Spleen (tissue), 11 donors: ENCODE measurements around the gene PAIP2B. TPM values are rescaled to one million over a fixed set of nuclear protein-coding genes. Genes with fewer than 3 reads are reported as not detected.
"Not testable (repeated sequence)": the region's sequence is repeated elsewhere in the genome, so short reads cannot be mapped to it uniquely, and the experiment has no call there.

Experiments used
- DNase-seq: peaks from one replicate; pipeline ENCODE4 v3.0.0-alpha.2; 2020
- H3K27ac ChIP-seq, 8 donors: fragments of 200-600 bp; sonication (generic) in 7 of 8; 1 replicate in 4 of 8; 2 replicates in 4 of 8; pipeline versions ENCODE4 v1.5.0 to v1.8.0; 2016 to 2021; ENCODE audit warnings: inconsistent platforms in 4 of 8, mild to moderate bottlenecking in 4 of 8, moderate library complexity in 1 of 8
- H3K27me3 ChIP-seq, 7 donors: fragments of 200-600 bp; sonication (generic) in 6 of 7; replicated peaks in 1 of 7; 1 replicate in 4 of 7; 2 replicates in 3 of 7; pipeline versions ENCODE4 v1.5.0 to v1.8.0; 2016 to 2021; ENCODE audit warnings: inconsistent platforms in 3 of 7, mild to moderate bottlenecking in 1 of 7
- H3K36me3 ChIP-seq, 6 donors: fragments of 200-600 bp; sonication (generic) in 5 of 6; 1 replicate in 4 of 6; 2 replicates in 2 of 6; pipeline versions ENCODE4 v1.5.0 to v1.8.0; 2016 to 2021; ENCODE audit warnings: inconsistent platforms in 2 of 6
- H3K4me1 ChIP-seq, 6 donors: fragments of 200-600 bp; sonication (generic) in 5 of 6; 1 replicate in 3 of 6; 2 replicates in 3 of 6; pipeline versions ENCODE4 v1.5.0 to v1.8.0; 2016 to 2021; ENCODE audit warnings: inconsistent platforms in 3 of 6
- H3K4me3 ChIP-seq, 8 donors: fragments of 200-600 bp; sonication (generic) in 7 of 8; 1 replicate in 4 of 8; 2 replicates in 4 of 8; pipeline versions ENCODE4 v1.5.0 to v1.8.0; 2016 to 2021; ENCODE audit warnings: inconsistent platforms in 4 of 8, mild to moderate bottlenecking in 4 of 8, moderate library complexity in 2 of 8
- H3K9me3 ChIP-seq, 8 donors: fragments of 200-600 bp; sonication (generic) in 7 of 8; 1 replicate in 4 of 8; 2 replicates in 4 of 8; pipeline versions ENCODE4 v1.5.0 to v1.8.0; 2016 to 2021; ENCODE audit warnings: inconsistent platforms in 4 of 8
- CTCF ChIP-seq, 11 experiments: fragments of 200-600 bp in 7 of 11; fragments of 450-650 bp in 4 of 11; sonication (generic) in 4 of 11; IDR thresholded peaks in 8 of 11; conservative IDR thresholded peaks in 3 of 11; 1 replicate in 7 of 11; 2 replicates in 4 of 11; pipeline versions ENCODE4 v1.4.0 to v1.8.0; 2016 to 2021; ENCODE audit warnings: antibody characterized with exemption in 11 of 11, inconsistent platforms in 4 of 11, mild to moderate bottlenecking in 1 of 11
- POLR2A ChIP-seq, 3 donors: fragments of 450-650 bp; IDR thresholded peaks; one replicate each; pipeline ENCODE4 v1.5.1; 2017; ENCODE audit warnings: antibody characterized with exemption in 3 of 3, mild to moderate bottlenecking in 1 of 3
- POLR2AphosphoS5 ChIP-seq, 3 donors: sonication (generic); formaldehyde crosslinking; IDR thresholded peaks; one replicate each; pipeline ENCODE4 v1.5.1; 2017; ENCODE audit warnings: antibody characterized with exemption in 3 of 3
- WGBS, 5 donors: extraction: QIAGEN DNeasy Blood & Tissue Kit in 3 of 5; methylation state at CpG; one replicate each; pipeline versions ENCODE4 v1.1.5 to v1.1.7; 2013 to 2018; 5-methylcytosine and 5-hydroxymethylcytosine counted together
- intact Hi-C: fragments of 100-400 bp; cut with DNase I; formaldehyde crosslinking; loops from one replicate; pipeline ENCODE4 v1.15.0; 2023; ENCODE audit warnings: low total_unique reads
- polyA plus RNA-seq, 3 donors: library from polyadenylated mRNA; stranded (reverse); fragments of 200-250 nt; gene quantifications; one replicate each; pipeline ENCODE4 v1.2.1, GENCODE V29; 2013
- total RNA-seq, 7 donors: library from RNA; depleted of rRNA in 3 of 7; stranded (reverse); fragments of >200 nt in 3 of 7; fragmentation: NEBNext Ultra II Directional in 4 of 7; extraction: Animal tissue kit (Norgen Biotek cat#: 25700) in 4 of 7; gene quantifications; one replicate each; pipeline versions ENCODE4 v1.1.0 to v1.2.1, GENCODE V29; 2016 to 2021
- donor health status: healthy with polysubstance abuse.
- donor health status: DM: no; HTN: no; CAD: no; lungs with moderate emphysema.
- donor health status: DM: no; HTN: no; CAD: no.
- donor health status: Bipolar disorder and iron deficiency.
- donor health status: healthy.
- donor health status: DM: no; HTN: no; CAD: no.
- donor health status: DM: yes; HTN: yes; CAD: no.

The PAIP2B gene
- total and polyA plus RNA-seq, 10 donors, result 0.93 to 6.9 (median 3.5) TPM

GRCh38 chr2:71181316-71181715 is 45.6 kb downstream of the PAIP2B start:
- intact Hi-C loops, result no loop called here
- Histone ChIP-seq H3K4me1 (peaks cover 0 to 4% (median 0%) of the 10 kb centered on the region in 6 donors), H3K4me3 (no peak overlapping the region), H3K27me3 (no peaks in the 10 kb centered on the region), H3K9me3 (no peaks in the 10 kb centered on the region), H3K27ac (no peak overlapping the region), H3K36me3 (no peaks in the 10 kb centered on the region)
- 78 to 87% (median 82%) methylated on average over 2 of the region's 2 CpGs for WGBS, 5 donors
- TF ChIP-seq POLR2A (IDR thresholded peaks at IDR 0.05) (no peak), CTCF (IDR thresholded peaks at IDR 0.05 in 8 of 11, conservative IDR thresholded peaks at IDR 0.05 in 3 of 11) (no peak), POLR2AphosphoS5 (IDR thresholded peaks at IDR 0.05) (no peak)
- no peak for DNase-seq

- H3K4me1 ChIP-seq, H3K9me3 ChIP-seq, intact Hi-C loops, DNase-seq, H3K4me3 ChIP-seq, H3K27me3 ChIP-seq, H3K36me3 ChIP-seq, H3K27ac ChIP-seq: not testable (repeated sequence)
- 82 to 88% (median 84%) methylated on average over 8 of the region's 8 CpGs for WGBS, 5 donors
Observed at GRCh38 chr2:71178836-71179235, 48.1 kb downstream of the PAIP2B start.

- 33 to 45% (median 39%) methylated on average over 3 of the region's 3 CpGs for WGBS, 5 donors
- DNase-seq, result no peak
- intact Hi-C loops, result no loop called here
Observed at GRCh38 chr2:71174207-71174606, 52.7 kb downstream of the PAIP2B start.

GRCh38 chr2:71173096-71173495 is 53.8 kb downstream of the PAIP2B start:
- Histone ChIP-seq H3K4me3 (no peak overlapping the region), H3K27me3 (peaks cover 0 to 10% (median 0%) of the 10 kb centered on the region in 7 donors), H3K36me3 (no peaks in the 10 kb centered on the region), H3K27ac (no peak overlapping the region), H3K4me1 (no peaks in the 10 kb centered on the region), H3K9me3 (no peaks in the 10 kb centered on the region)
- TF ChIP-seq POLR2A (IDR thresholded peaks at IDR 0.05) (no peak), CTCF (IDR thresholded peaks at IDR 0.05 in 8 of 11, conservative IDR thresholded peaks at IDR 0.05 in 3 of 11) (no peak), POLR2AphosphoS5 (IDR thresholded peaks at IDR 0.05) (no peak)
- no peak for DNase-seq
- 45 to 80% (median 71%) methylated on average over 1 of the region's 1 CpG for WGBS, 5 donors
- intact Hi-C loops, result no loop called here

More at GRCh38 chr2:71174207-71174606, 52.7 kb downstream of the PAIP2B start:
- Histone ChIP-seq H3K27ac (no peak overlapping the region), H3K4me3 (no peak overlapping the region), H3K36me3 (no peaks in the 10 kb centered on the region), H3K9me3 (no peaks in the 10 kb centered on the region), H3K27me3 (peaks cover 0 to 10% (median 0%) of the 10 kb centered on the region in 7 donors), H3K4me1 (no peaks in the 10 kb centered on the region)
- TF ChIP-seq POLR2AphosphoS5 (IDR thresholded peaks at IDR 0.05), result no peak
- no peak for TF ChIP-seq POLR2A (IDR thresholded peaks at IDR 0.05)
- no peak for TF ChIP-seq CTCF (IDR thresholded peaks at IDR 0.05 in 8 of 11, conservative IDR thresholded peaks at IDR 0.05 in 3 of 11)

GRCh38 chr2:71166812-71167211 is 60.1 kb downstream of the PAIP2B start:
- Histone ChIP-seq H3K27ac (no peak overlapping the region), H3K4me1 (no peaks in the 10 kb centered on the region), H3K27me3 (no peaks in the 10 kb centered on the region), H3K4me3 (no peak overlapping the region), H3K36me3 (no peaks in the 10 kb centered on the region), H3K9me3 (no peaks in the 10 kb centered on the region)
- 55 to 83% (median 75%) methylated on average over 3 of the region's 3 CpGs for whole genome bisulfite sequencing, 5 donors
- TF ChIP-seq POLR2A (IDR thresholded peaks at IDR 0.05) (no peak), CTCF (IDR thresholded peaks at IDR 0.05 in 8 of 11, conservative IDR thresholded peaks at IDR 0.05 in 3 of 11) (no peak), POLR2AphosphoS5 (IDR thresholded peaks at IDR 0.05) (no peak)
- intact Hi-C loops, result no loop called here
- no peak for DNase-seq
